DND-41 (cell line): Measurements from ENCODE around the gene ZSCAN25.

ENCODE experiments used
- EZH2 ChIP-seq: IDR thresholded peaks from 3 replicates; pipeline ENCODE4 v1.6.1; 2012; ENCODE audit warnings: borderline replicate concordance, low read depth, mild to moderate bottlenecking, moderate library complexity, low read length, inconsistent platforms; ENCODE audit not compliant: severe bottlenecking
- TF ChIP-seq, protein P1 (sequence below): IDR thresholded peaks from 2 replicates; pipeline ENCODE4 v1.5.1; 2012; ENCODE audit warnings: borderline replicate concordance, low read length, moderate library complexity, mild to moderate bottlenecking; ENCODE audit not compliant: poor library complexity, severe bottlenecking; ENCODE audit errors: extremely low read depth

DNA sequence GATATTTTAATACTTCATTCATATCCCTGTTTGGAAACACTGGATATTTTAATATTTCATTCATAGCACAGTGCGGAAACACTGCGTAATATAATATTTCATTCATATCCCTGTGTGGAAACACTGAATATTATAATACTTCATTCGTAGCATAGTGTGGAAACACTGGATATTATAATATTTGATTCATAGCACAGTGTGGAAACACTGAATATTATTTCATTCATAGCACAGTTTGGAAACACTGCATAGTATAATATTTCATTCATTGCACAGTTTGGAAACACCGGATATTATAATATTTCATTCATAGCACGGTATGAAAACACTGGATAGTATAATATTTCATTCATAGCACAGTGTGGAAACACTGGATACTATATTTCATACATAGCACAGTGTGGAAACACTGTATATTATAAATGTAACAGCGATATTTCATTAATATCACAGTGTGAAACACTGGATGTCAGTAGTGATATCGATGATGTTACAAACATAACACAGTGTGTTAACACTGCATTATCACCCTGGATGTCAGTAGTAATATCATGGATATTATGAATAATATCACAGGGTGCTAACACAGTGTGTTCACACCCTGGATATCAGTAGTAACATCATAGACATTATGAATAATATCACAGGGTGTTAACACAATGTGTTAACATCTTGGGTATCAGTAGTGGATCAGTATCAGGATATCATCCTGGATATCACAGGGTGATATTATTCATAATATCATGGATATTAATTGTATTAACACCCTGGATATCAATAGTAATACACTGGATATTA lies 21.6 kb upstream of the ZSCAN25 start:
- TF ChIP-seq EZH2 = no peak
- TF ChIP-seq, protein P1, sequence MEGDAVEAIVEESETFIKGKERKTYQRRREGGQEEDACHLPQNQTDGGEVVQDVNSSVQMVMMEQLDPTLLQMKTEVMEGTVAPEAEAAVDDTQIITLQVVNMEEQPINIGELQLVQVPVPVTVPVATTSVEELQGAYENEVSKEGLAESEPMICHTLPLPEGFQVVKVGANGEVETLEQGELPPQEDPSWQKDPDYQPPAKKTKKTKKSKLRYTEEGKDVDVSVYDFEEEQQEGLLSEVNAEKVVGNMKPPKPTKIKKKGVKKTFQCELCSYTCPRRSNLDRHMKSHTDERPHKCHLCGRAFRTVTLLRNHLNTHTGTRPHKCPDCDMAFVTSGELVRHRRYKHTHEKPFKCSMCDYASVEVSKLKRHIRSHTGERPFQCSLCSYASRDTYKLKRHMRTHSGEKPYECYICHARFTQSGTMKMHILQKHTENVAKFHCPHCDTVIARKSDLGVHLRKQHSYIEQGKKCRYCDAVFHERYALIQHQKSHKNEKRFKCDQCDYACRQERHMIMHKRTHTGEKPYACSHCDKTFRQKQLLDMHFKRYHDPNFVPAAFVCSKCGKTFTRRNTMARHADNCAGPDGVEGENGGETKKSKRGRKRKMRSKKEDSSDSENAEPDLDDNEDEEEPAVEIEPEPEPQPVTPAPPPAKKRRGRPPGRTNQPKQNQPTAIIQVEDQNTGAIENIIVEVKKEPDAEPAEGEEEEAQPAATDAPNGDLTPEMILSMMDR = no peak
